NB4 (cell line): ENCODE results near the gene ARMC12.

ENCODE experiments used
- DNase-seq: peaks from one replicate; pipeline ENCODE4 v3.0.0; 2010; ENCODE audit warnings: low read depth
- H3K4me3 ChIP-seq: one replicate; pipeline ENCODE4 v1.5.1; 2011; ENCODE audit warnings: mild to moderate bottlenecking, low read depth, low read length, moderate library complexity
- CTCF ChIP-seq: IDR thresholded peaks from one replicate; pipeline ENCODE4 v1.5.1; 2012; ENCODE audit warnings: low read depth, low read length
- MAX ChIP-seq: IDR thresholded peaks from 2 replicates; pipeline ENCODE4 v1.6.1; 2011; ENCODE audit warnings: low read depth, low read length
- MYC ChIP-seq: IDR thresholded peaks from 2 replicates; pipeline ENCODE4 v1.6.1; 2011; ENCODE audit warnings: low read depth, low read length
- POLR2A ChIP-seq: IDR thresholded peaks from 2 replicates; pipeline ENCODE4 v1.6.1; 2011; ENCODE audit warnings: mild to moderate bottlenecking; ENCODE audit not compliant: insufficient read length; ENCODE audit errors: extremely low read depth

The ARMC12 gene

GRCh38 chr6:35777356-35778102, 40.7 kb downstream of the ARMC12 start:
- H3K4me3 ChIP-seq = no peak overlapping the region
- no peak for TF ChIP-seq CTCF
- no peak for TF ChIP-seq MYC
- TF ChIP-seq POLR2A = no peak
- no peak for TF ChIP-seq MAX
- no peak for DNase-seq

- no peak for TF ChIP-seq POLR2A
- TF ChIP-seq MAX = no peak
- TF ChIP-seq MYC = no peak
- no peak for TF ChIP-seq CTCF
Observed at GRCh38 chr6:35778437-35778836, 41.6 kb downstream of the ARMC12 start.

GRCh38 chr6:35780719-35781118, 43.9 kb downstream of the ARMC12 start, which contains the start of gene CLPSL1:
TSS of gene CLPSL1 (plus strand) at chr6:35781019. CDS start at chr6:35781111, 92 bp downstream.
- no peak within 1 kb of the TSS for H3K4me3 ChIP-seq
- TF ChIP-seq CTCF (no peak), POLR2A (no peak), MYC (no peak)
- DNase-seq = no peak

More at GRCh38 chr6:35778437-35778836, 41.6 kb downstream of the ARMC12 start:
- H3K4me3 ChIP-seq = no peak overlapping the region
- DNase-seq = no peak

GRCh38 chr6:35781290-35781689, 44.5 kb downstream of the ARMC12 start:
- no peak overlapping the region for H3K4me3 ChIP-seq
- DNase-seq = no peak
- TF ChIP-seq CTCF (no peak), POLR2A (no peak), MYC (no peak), MAX (no peak)

GRCh38 chr6:35782424-35782823, 45.6 kb downstream of the ARMC12 start:
- TF ChIP-seq POLR2A (no peak), MYC (no peak), CTCF (no peak), MAX (no peak)
- DNase-seq = no peak
- no peak overlapping the region for H3K4me3 ChIP-seq

GRCh38 chr6:35784200-35784599, 47.4 kb downstream of the ARMC12 start:
- DNase-seq = no peak
- no peak overlapping the region for H3K4me3 ChIP-seq
- TF ChIP-seq CTCF (no peak), MAX (no peak), MYC (no peak), POLR2A (no peak)
